KG1 (cell line): ENCODE data around the gene RUVBL1.

ENCODE experiments used
- DNase-seq: peaks from one replicate; lab custom pipeline; 2025; lab: John Stamatoyannopoulos, UW

Gene RUVBL1

DNA sequence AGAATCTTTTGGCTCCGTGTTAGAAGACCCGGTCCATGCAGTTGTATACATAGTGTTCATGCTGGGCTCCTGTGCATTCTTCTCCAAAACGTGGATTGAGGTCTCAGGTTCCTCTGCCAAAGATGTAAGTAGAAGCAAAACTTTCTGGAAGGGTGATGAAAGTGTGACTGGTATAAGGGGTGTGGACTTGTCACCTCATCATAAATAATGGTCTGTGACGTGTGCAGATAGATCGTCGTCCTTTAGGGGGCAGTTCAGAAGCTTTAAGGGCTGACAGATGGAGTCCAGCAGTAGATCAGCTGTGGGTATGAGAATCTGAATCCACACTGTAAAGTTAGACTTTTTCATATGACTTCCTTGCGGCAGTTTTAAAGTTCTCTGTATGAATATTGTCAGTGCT is 56.1 kb downstream of the RUVBL1 start:
- no peak for DNase-seq

DNA sequence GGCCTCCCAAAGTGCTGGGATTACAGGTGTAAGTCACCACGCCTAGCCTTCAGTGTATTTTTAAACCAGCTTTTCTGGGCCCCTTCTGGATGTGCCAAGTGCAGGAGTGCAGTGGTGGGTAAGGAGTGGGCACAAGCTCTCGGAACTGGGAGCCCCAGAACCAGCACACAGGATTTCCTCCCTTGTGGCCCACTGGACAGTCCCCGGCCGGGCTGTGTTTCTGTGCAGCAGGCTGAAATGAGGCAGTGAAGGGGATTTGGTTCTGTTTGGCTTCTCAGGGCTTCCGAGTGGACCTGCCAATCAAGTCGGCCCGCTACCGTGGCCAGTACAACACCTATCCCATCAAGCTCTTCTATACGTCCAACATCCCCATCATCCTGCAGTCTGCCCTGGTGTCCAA is 56.9 kb downstream of the RUVBL1 start:
- no peak for DNase-seq

DNA sequence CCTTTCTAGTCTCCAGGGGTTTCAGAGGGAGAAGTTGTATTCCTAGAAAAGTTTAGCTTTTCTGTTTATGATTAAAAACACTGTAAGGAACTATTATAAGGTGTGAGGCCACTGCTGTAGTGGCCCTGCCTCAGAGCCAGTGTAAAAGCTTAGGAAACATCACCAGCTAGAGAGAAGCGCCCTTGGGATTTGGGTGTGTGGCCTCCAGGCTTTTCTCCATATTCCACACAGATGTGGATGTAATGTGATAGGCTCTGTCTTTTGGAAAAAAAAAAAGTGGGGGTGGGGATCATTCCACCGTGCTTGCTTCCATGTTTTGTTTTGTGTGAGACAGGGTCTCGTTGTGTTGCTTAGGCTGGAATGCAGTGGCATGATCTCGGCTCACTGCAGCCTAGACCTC is 57.5 kb downstream of the RUVBL1 start:
- DNase-seq = no peak

DNA sequence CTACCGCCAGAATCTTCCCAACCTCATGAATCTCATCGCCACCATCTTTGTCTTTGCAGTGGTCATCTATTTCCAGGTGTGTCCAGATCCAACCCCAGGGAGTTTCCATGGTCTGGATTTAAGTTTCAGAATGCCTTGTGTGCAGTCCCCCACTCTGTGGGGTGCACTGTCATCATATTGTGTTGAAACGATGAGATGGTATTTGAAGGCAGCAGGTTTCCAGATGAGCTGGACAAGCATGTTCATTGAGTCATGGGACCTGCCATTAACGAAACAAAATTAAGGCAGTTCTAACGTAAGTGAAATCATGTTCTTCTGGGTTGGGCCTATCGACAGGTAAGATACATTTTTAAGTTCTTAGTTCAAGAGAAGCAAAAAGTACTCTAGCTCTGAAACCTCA is 58.6 kb downstream of the RUVBL1 start:
- DNase-seq = no peak

DNA sequence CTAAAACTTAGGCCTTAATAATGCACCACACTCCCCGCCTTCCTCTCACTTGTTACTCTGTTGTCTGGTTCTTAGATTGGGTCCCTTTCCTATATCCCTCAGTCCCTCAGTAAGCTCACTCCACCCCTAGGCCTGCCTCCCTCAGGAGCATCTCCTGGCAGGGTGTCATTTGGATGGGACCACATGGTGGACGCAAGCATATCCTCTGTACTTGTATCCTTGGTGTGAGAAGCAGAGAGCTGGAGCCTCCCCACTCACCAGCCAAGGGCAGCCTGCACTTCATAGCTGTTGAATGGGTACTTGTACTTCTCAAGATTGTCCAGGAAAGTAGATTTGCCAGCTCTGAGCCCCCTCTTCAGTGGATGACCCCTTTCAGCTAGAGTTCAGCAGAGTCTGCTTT is 59.7 kb downstream of the RUVBL1 start:
- DNase-seq = no peak

DNA sequence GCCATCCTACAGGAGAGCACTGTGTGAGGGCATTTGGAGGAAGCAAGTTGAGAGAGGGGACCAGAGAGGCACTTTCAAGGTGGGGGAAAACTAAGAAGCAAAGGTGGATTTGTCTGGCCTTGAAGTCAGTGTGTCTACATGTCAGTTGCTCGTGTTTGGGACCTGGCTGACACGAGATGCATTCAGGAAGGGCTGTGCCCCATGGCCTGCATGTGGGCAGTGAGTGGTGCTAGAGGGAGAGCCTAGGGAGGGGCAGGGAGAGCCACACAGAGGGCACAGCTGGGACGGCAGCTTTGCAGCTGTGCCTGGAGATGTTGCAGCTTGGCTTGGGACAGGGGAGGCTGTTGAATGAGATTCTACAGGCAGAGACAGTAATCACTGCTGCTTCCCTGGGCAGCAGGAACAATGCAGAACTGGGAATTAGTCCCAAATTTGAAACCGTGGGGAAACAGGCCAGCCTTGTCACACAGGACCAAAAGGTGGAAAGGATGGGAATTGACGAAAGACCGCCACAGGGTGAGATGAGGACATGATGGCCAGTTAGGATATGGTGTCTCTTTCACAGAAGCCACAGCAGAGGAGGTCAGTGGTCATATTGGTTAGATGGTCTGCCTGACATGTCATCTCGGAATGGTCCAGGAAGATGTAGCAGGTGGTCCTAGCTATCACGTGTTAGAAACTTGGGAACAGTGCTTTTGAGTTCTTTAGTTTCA is 61.4 kb downstream of the RUVBL1 start:
- no peak for DNase-seq

DNA sequence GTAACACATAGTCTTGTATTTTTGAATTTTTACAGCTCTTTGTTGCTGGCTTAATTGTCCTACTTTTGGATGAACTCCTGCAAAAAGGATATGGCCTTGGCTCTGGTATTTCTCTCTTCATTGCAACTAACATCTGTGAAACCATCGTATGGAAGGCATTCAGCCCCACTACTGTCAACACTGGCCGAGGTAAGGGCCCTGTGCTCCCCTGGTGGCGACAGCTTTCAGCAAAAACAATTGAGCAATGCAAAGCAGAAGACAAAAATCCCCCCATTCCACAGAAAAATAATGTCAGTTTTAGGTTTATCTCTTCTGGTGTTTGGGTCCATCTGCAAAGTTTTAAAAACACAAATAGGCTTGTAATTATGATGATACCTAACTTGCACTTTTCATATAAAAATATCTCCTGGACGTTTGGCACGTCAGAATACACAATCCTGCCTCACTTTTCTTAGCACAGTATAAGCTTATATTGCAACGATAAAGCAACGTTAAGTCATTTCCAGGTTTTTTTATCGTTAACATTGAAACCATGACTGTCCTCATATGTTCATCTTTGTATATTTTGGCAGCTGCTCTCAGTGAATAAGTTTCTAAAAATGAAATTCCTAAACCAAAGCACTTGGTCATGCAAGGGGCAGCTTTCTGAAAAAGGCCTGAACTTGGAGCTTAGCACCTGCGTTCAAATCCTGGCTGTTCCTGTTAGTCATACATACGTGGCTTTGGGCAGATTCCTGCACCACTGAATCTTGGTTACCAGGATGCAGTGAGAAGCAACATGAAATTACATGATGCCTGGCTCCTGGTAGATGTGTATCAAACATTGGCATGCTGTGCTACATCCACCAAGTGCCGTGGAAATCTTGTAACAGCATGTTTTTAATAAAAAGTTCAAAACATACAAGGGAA is 62.9 kb downstream of the RUVBL1 start:
- no peak for DNase-seq

DNA sequence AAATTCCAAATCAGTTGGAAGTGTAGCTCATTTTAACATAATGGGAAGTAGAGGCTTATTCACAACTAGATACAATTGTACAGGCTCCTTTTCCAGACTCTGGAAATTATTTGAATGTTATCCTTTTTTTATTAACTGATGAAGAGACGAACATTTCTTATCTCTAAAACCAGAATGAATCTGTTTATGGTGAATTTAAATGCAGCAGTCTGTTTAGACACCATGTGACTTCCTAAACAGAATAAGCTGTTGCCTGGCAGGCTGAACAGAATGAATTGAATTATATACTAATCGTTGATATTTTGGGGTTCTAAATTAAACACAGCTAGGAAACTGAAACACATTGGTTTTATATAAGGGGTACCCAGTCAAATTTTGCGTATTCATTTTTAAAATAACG is 67.4 kb downstream of the RUVBL1 start:
- DNase-seq = no peak

DNA sequence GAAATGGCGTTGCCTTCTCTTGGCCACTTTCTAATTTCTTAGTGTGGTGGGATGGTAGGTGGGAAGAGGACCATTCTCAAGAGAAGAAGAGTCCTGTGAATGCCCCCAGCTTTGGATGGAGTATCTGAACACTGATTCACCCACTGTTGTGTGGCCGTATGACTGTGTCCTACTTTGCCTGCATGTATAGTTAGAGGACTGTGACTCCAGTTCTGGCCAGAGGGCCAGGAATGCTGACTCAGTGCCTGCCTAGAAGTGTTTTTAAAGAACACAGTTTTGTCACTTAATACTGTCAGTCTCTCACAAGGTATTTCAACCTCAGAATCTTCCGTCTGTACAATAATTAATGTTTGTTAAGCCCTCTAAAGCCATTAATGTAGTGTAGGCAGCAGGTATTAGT is 69.2 kb downstream of the RUVBL1 start:
- no peak for DNase-seq

DNA sequence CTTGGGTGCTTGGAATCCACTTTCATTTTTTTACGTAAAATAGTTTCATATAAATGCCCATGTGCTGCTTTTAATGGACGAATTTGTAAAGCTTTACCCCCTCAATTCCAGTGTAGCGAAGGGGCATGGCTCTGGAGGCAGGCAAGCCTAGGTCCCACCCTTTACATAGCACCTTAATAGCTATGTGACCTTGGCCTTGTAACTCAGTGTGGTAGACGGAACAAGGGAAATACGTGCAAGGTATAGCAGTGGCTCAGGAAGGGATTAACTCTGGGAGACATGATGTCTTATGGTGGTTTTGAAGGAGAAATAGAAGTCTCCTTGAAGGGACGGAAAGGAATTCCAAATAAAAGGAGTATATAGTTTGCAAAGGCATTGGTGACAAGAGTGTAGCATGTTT is 70.0 kb downstream of the RUVBL1 start:
- no peak for DNase-seq

DNA sequence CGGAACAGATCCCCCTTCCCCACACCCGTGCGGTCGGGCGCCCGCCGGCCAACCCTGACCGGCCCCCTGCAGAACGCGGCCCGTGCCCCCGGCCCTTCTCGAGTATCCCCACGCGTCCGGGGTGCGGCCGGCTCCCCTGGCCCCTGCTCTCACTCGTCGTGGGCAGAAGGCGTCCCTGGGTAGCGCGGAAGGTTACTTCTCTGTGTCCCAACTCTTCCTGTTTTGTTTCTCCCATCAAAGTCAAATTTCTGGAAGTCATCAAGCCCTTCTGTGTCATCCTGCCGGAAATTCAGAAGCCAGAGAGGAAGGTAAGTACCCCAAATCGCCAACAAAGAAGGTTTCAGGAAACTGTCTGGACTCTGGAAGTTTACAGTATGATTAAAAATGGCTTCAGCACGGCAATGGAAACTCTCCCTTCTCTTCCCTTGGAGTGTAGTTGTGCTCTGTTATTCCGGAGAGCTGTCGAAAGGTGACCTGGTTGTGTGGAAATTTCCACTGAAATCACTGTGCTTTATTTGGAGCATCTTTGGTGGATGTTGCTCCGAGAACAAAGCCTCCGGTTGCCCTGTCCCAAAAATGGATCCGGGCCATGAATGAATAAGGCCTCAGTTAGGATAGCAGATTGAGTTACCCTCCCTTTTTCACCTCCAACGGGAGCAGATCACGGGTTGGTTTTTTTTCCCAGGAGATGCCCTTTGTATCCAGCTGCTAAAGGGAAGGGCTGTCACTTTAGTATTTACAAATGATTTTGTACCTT is 70.8 kb downstream of the RUVBL1 start:
- peak; percentile 20 for DNase-seq

DNA sequence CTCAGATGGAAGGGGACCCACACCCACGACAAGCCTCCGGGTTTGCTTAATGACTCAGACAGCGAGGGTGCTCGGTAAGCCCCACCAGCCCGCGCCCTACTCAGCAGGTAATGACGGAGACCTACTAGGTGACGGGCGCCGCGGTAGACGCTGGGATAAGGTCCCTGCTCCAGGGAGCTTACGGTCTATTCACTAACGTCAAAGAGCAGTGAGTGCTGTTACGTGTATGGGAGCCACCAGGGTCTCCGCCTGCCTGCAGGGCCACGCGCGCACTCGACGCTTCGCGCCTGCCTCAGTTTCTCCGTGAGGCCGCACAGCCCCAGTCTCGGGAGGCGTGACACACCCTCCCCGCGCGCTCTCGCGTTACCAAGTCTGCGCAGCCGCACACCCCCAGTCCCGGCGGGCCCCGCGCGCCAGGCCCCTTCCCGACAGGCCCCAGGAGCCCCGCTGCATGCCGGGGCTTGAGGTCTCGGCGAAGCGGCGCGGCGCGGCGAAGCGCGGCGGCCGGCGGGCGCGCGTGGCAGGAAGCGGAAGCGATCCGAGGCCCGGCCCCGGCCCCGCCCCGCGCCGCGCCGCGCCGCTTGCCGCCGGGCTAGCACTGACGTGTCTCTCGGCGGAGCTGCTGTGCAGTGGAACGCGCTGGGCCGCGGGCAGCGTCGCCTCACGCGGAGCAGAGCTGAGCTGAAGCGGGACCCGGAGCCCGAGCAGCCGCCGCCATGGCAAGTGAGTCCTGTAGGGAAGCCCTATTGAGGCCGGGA is 71.6 kb downstream of the RUVBL1 start, which contains the start of gene SEC61A1:
SEC61A1 (plus strand) TSS at position 601 of the 758 bp plus-strand sequence; CDS start at position 717, 116 bp downstream.
- peak; percentile 83 for DNase-seq

DNA sequence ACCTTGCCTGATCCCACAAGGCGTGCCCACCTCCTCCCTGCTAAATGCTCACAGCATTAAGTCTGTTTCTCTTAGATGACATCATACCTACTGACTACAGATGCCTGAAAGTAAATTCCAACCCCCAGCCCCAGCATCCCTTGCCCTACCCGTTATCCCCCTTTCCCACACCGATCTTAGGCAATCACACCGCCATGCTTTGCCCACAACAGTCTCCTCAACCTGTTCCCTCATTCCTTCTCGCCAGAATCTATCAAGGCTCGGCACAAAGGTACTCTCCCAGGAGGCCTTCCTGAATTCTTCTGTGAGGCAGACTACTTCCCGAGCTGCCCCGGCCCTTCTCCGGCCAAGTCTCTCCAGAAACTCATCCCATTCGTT is 72.2 kb downstream of the RUVBL1 start:
- DNase-seq = no peak

DNA sequence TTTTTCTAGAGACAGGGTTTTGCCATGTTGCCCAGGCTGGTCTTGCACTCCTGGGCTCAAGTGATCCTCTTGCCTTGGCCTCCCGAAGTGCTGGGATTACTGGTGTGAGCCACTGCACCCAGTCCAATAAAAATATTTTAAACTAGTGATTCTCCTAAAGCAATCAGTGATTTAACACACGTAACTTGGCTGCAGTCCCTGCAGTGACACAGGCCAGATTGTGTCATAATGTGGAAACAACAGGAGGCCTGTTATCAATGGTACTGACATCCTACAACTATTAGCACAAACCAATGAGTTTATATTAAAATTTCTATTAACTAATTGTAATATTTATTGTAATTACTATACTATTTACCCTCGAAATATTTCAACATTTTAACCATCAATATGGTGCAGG is 73.0 kb downstream of the RUVBL1 start:
- DNase-seq = no peak

DNA sequence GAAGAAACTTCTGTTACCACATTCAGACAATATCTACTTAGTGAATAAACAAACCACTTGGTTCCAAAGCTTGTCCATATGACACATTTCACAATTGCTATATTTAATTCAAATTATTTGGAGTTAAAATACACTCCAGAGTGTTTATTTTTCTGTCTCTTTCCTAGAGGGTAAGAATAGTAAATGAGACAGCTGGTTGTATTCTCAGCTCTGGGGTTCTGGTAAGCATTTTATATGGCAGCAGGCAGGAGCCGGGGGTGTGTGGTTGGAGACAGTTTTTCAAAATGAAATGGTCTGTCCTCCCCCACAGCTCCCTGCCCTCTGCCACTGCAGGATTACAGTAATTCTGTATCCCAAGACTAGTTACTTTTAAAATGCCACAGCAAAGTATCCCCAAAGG is 82.3 kb downstream of the RUVBL1 start:
- DNase-seq = no peak

DNA sequence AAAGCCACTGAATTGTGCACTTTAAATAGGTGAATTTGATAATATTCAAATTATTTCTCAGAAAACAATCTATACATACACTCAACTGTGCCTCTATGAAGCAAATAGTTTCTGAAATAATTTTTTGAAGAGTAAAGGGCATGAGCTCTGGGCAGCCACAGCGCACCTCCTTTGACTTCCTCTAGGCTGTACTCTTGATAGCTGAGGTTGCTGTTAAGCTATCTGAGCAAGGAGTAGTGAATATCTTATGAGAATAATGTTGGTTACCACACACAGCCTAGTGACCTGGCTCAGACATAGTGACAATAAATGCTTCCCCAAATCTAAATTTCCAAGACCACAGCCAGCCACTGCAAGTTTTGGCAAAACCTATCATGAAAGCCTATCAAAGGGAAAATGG is 83.0 kb downstream of the RUVBL1 start:
- no peak for DNase-seq

DNA sequence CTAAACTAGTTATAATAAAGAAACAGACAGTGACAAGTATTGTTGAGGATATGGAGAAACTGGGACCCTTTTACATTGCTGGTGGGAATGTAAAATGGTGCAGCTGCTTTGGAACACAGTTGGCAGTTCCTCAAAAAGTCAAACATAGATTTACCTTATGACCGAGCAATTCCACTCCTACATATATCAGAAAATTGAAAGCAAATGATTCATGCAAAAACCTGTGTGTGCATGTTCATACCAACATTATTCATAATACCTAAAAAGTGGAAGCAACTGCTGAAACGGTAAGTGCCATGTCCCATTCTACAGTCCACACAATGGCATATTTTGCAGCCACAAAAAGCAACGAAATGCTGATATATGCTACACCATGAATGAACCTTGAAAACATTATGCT is 83.6 kb downstream of the RUVBL1 start:
- DNase-seq = no peak

DNA sequence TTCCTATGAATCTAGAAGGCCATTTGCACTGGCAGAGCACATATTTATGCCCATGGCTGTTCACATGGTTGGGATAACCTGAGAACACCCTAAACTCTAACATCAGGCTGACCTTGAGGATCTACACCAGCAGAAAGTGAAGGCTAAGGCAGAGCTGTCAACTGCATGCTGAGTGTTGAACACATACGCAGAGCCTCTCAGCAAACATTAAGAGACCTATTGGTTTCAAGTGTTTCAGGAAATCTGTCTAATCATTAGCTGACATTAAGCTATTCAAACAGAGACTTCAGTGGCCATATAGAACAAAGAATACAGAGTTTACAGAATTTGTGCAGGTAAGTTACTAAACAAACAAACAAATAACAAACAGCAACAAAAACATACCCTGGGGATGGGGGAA is 87.5 kb downstream of the RUVBL1 start:
- no peak for DNase-seq

DNA sequence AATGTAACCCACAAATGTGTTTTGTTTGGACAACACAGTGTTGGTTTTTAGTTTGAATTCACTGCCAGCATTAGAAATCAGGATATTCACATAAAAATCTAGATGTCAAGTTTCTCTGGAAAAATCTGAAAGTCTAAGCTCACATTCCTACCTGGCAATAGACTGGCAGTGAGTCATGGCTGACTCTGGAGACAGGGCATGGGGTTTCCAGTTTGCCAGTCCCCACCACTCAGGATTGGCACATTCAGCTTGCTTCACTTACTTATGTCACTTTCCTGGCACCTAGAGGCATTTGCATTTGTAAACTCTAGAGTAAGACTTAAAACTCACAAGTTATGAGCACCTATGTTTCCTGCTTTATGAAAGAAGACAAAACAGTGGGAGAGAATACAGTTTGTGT is 90.5 kb downstream of the RUVBL1 start:
- no peak for DNase-seq
